Right lobe of liver (tissue), 4 donors: ENCODE data around the gene GRID1.

Source experiments
- CTCF ChIP-seq, 4 donors: fragments of 200-600 bp in 3 of 4; fragments of 450-650 bp in 1 of 4; IDR thresholded peaks; one replicate each; pipeline versions ENCODE4 v1.5.1 to v1.8.0; 2016 to 2022; ENCODE audit warnings: antibody characterized with exemption in 4 of 4, mild to moderate bottlenecking in 2 of 4
- POLR2A ChIP-seq: fragments of 450-650 bp; IDR thresholded peaks from one replicate; pipeline ENCODE4 v1.6.1; 2017; ENCODE audit warnings: antibody characterized with exemption, mild to moderate bottlenecking
- donor health status: DM: no; HTN: no; CAD: no.
- donor health status: DM: no; HTN: no; CAD: no.
- donor health status: DM: no; HTN: yes; CAD: no.

DNA sequence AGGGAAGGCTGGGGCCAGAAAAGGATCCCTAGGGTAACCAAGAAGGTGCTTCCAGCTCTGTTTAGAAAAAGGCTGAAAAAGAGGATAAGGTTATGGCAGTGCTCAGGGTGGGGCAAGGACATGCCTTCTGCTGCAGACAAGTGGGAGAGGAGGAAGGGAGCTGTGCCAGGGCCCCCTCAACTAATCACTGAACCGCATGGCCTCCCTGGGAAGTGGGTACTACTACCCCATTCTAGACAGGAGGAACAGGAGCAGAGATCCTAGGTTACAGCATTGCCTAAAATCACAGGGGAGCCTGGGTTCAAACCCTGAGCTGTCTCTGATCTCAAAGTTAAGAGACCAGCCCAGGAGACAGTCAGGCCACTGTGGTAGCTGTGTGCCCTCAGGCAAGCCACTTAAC is 149.7 kb downstream of the GRID1 start:
- TF ChIP-seq CTCF (IDR thresholded peaks at IDR 0.05): no peak
- TF ChIP-seq POLR2A: no peak
